Left renal pelvis (tissue), 4 donors: ENCODE measurements around the gene CHTF18. TPM values are rescaled to one million over a fixed set of nuclear protein-coding genes. Genes with fewer than 3 reads are reported as not detected.
"Not testable (repeated sequence)": the region's sequence is repeated elsewhere in the genome, so short reads cannot be mapped to it uniquely, and the experiment has no call there.

Source experiments
- DNase-seq, 4 donors: peaks; one replicate each; pipeline ENCODE4 v3.0.0-alpha.2; 2013; ENCODE audit warnings: low read depth in 4 of 4, low spot score in 3 of 4
- polyA plus RNA-seq, 4 donors: library from polyadenylated mRNA; unstranded; fragments of 120-200 nt; gene quantifications; one replicate each; pipeline ENCODE4 v1.2.1, GENCODE V29; 2013; ENCODE audit not compliant: insufficient read length in 4 of 4

CHTF18 gene
- polyA plus RNA-seq = 10 to 100 TPM; 19.9 to 48.6 (median 23.0) TPM

GRCh38 chr16:788399-789126 lies at the start of gene CHTF18:
Gene CHTF18 (plus strand): TSS chr16:788620. CDS start chr16:788685, 65 bp downstream.
- DNase-seq = peak; percentile 65 to 85 (median 82)

GRCh38 chr16:739560-740458 lies 48.6 kb upstream of the CHTF18 start:
- DNase-seq = no peak

- DNase-seq = no peak
Observed at GRCh38 chr16:740459-740763, 48.0 kb upstream of the CHTF18 start.

GRCh38 chr16:740764-741505 lies 47.5 kb upstream of the CHTF18 start, which contains the start of gene CIAO3:
Gene CIAO3 (minus strand): TSS chr16:740997. CDS start chr16:740985, 12 bp downstream.
- peak in 3 of 4 donors; percentile 64 to 75 (median 75) for DNase-seq

GRCh38 chr16:741986-742629 lies 46.3 kb upstream of the CHTF18 start:
- no peak for DNase-seq

GRCh38 chr16:742894-743293 lies 45.5 kb upstream of the CHTF18 start:
- not testable (repeated sequence) for DNase-seq

- no peak for DNase-seq
Observed at GRCh38 chr16:743794-744500, 44.5 kb upstream of the CHTF18 start.

- DNase-seq = no peak
Observed at GRCh38 chr16:745739-746138, 42.7 kb upstream of the CHTF18 start.

GRCh38 chr16:746637-747036 lies 41.8 kb upstream of the CHTF18 start:
- no peak for DNase-seq

GRCh38 chr16:747978-748746 lies 40.3 kb upstream of the CHTF18 start:
- DNase-seq = no peak

- no peak for DNase-seq
Observed at GRCh38 chr16:749010-749409, 39.4 kb upstream of the CHTF18 start.

- DNase-seq = no peak
Observed at GRCh38 chr16:750485-750884, 37.9 kb upstream of the CHTF18 start.

GRCh38 chr16:751152-752006 lies 37.0 kb upstream of the CHTF18 start:
- no peak for DNase-seq

- DNase-seq = no peak
Observed at GRCh38 chr16:752007-752312, 36.5 kb upstream of the CHTF18 start.

GRCh38 chr16:754121-754607 lies 34.3 kb upstream of the CHTF18 start:
- DNase-seq = not testable (repeated sequence)

GRCh38 chr16:754656-755055 lies 33.8 kb upstream of the CHTF18 start:
- no peak for DNase-seq

- DNase-seq = no peak
Observed at GRCh38 chr16:756428-756827, 32.0 kb upstream of the CHTF18 start.
